Measurements from ENCODE around the gene WNK2. TPM values are rescaled to one million over a fixed set of nuclear protein-coding genes. Genes with fewer than 3 reads are reported as not detected.

The WNK2 gene
- total RNA-seq, 1 experiment from 2014 or later: 0.07 TPM

DNA sequence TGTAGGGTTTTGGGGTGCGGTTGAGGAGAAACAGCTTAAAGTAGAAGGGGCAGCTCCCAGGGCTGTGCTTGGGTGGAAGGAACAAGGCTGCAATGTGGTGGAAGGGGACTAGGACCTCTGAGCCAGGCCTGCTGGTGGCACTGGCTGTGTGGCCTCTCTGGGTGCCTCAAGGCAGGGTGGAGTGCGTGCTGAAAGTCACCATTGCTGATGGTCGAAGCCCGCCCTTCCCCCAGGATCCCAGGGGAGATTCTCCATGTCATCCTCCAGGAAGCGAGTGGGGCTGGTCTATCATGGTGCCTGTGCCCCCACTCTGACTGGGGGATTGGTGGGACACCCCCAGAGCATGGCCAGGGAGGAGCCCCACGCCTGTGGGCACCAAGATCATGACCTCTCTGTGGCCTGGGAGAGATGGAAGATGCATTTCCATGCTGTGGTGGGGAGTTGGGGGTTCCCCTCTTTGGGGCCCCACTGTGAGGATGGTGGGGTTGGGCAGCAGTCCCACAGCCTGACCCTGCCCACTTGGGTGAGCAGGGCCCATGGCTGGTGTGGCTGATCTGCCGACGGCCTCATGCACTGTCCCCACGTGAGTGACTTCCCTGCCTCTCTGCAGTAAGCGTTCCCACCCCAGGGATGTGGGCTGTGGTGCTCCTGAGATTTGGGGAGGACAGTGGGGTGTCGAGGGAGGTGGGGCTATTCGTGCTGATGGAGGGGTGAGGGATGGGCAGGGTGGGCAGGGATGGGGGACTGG, 25.8 kb downstream of the WNK2 start:
- Mint-ChIP-seq H3K4me1 (ENCODE audit: insufficient read depth, unreplicated experiment) (no peaks in the 10 kb centered on the region), H3K36me3 (ENCODE audit: insufficient read depth, unreplicated experiment) (no peaks in the 10 kb centered on the region), H3K4me3 (ENCODE audit: unreplicated experiment) (no peak overlapping the region), H3K9me3 (ENCODE audit: unreplicated experiment) (peaks cover 5% of the 10 kb centered on the region), H3K27ac (ENCODE audit: low read depth, unreplicated experiment) (no peak overlapping the region), H3K27me3 (ENCODE audit: insufficient read depth, unreplicated experiment) (no peaks in the 10 kb centered on the region)
- CTCF ChIA-PET: no interaction called here
- intact Hi-C loops (cut with micrococcal nuclease): no loop called here
- TF ChIP-seq, protein P1, sequence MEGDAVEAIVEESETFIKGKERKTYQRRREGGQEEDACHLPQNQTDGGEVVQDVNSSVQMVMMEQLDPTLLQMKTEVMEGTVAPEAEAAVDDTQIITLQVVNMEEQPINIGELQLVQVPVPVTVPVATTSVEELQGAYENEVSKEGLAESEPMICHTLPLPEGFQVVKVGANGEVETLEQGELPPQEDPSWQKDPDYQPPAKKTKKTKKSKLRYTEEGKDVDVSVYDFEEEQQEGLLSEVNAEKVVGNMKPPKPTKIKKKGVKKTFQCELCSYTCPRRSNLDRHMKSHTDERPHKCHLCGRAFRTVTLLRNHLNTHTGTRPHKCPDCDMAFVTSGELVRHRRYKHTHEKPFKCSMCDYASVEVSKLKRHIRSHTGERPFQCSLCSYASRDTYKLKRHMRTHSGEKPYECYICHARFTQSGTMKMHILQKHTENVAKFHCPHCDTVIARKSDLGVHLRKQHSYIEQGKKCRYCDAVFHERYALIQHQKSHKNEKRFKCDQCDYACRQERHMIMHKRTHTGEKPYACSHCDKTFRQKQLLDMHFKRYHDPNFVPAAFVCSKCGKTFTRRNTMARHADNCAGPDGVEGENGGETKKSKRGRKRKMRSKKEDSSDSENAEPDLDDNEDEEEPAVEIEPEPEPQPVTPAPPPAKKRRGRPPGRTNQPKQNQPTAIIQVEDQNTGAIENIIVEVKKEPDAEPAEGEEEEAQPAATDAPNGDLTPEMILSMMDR (IDR thresholded peaks at IDR 0.05; ENCODE audit: unreplicated experiment): no peak
- BruUV-seq (replicated peaks): no TSS peak
- POLR2A ChIA-PET: no interaction called here
- no peak for DNase-seq (ENCODE audit: unreplicated experiment)

DNA sequence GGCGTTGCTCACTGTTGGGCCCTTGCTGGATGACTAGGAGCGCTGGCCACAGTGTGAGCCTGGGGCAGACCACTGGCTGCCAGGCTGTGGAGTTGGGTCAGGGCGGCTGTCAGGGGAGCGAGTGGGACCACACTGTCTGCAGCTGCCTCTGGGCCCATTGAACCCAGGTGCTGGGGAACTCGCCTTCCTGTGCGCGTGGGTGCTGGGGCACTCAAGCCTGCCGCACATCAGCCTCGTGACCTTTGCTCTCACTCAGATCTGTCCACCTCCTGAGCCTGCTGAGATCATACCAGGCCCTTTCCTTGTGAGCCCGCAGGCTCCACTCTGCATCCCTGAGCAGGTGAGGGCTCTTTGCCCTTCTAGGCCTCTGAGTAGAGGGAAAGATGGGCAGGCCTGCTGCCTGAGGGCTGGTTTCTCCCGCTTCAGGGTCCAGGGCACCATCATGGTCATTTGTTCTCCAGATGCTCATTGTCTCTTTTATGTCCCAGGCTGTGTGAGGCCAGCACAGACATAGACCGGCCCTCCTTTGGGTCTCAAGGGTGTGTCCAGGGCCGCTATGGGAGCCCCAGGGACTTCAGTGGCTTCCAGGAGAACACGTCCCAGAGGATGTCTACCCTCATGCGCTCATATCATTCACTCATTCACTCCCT, 26.5 kb downstream of the WNK2 start:
- no peak overlapping the region for H3K4me3 Mint-ChIP-seq (ENCODE audit: unreplicated experiment)
- H3K9me3 Mint-ChIP-seq (ENCODE audit: unreplicated experiment): peaks cover 7% of the 10 kb centered on the region
- POLR2A ChIA-PET: no interaction called here
- no peak overlapping the region for H3K27ac Mint-ChIP-seq (ENCODE audit: low read depth, unreplicated experiment)
- H3K4me1 Mint-ChIP-seq (ENCODE audit: insufficient read depth, unreplicated experiment): no peaks in the 10 kb centered on the region
- intact Hi-C loops (cut with micrococcal nuclease): no loop called here
- CTCF ChIA-PET: no interaction called here
- BruUV-seq (replicated peaks): no TSS peak
- DNase-seq (ENCODE audit: unreplicated experiment): no peak
- TF ChIP-seq, protein P1 (IDR thresholded peaks at IDR 0.05; ENCODE audit: unreplicated experiment): no peak
- no peaks in the 10 kb centered on the region for H3K36me3 Mint-ChIP-seq (ENCODE audit: insufficient read depth, unreplicated experiment)
- H3K27me3 Mint-ChIP-seq (ENCODE audit: insufficient read depth, unreplicated experiment): no peaks in the 10 kb centered on the region

DNA sequence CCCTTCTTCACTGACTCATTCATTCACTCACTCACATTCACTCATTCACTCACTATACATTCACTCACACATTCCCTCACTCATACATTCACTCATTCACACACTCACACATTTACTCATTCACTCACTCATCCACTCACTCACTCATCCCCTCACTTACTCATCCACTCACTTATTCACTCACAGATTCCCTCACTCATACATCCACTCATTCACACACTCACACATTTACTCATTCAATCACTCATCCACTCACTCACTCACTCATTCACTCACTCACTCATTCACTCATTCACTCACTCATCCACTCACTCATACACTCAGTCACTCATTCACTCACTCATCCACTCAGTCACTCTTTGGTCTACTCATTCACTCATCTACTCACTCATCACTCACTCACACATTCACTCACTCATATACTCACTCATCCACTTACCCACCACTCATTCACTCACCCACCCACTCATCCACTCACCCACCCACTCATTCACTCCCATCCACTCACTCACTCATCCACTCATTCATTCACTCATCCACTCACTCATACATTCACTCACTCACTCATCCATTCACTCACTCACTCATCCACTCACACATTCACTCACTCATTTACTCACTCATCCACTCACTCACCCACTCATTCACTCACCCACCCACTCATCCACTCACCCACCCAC, 27.2 kb downstream of the WNK2 start:
- Mint-ChIP-seq H3K36me3 (ENCODE audit: insufficient read depth, unreplicated experiment) (no peaks in the 10 kb centered on the region), H3K9me3 (ENCODE audit: unreplicated experiment) (peaks cover 13% of the 10 kb centered on the region), H3K27me3 (ENCODE audit: insufficient read depth, unreplicated experiment) (no peaks in the 10 kb centered on the region), H3K4me1 (ENCODE audit: insufficient read depth, unreplicated experiment) (no peaks in the 10 kb centered on the region), H3K27ac (ENCODE audit: low read depth, unreplicated experiment) (no peak overlapping the region), H3K4me3 (ENCODE audit: unreplicated experiment) (no peak overlapping the region)
- CTCF ChIA-PET: no interaction called here
- POLR2A ChIA-PET: no interaction called here
- no peak for DNase-seq (ENCODE audit: unreplicated experiment)
- BruUV-seq (replicated peaks): no TSS peak
- TF ChIP-seq, protein P1 (IDR thresholded peaks at IDR 0.05; ENCODE audit: unreplicated experiment): no peak
- intact Hi-C loops (cut with micrococcal nuclease): no loop called here

DNA sequence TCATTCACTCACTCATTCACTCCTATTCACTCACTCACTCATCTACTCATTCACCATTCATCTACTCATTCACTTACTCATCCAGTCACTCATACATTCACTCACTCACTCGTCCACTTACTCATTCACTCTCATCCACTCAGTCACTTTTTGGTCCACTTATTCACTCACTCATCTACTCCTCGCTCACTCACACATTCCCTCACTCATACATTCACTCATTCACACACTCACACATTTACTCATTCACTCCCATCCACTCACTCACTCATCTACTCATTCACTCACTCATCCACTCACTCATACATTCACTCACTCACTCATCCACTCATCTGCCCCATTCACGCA, 27.7 kb downstream of the WNK2 start:
- H3K27ac Mint-ChIP-seq (ENCODE audit: low read depth, unreplicated experiment): no peak overlapping the region
- no peak for DNase-seq (ENCODE audit: unreplicated experiment)
- no peaks in the 10 kb centered on the region for H3K27me3 Mint-ChIP-seq (ENCODE audit: insufficient read depth, unreplicated experiment)
- H3K4me3 Mint-ChIP-seq (ENCODE audit: unreplicated experiment): no peak overlapping the region
- intact Hi-C loops (cut with micrococcal nuclease): no loop called here
- BruUV-seq (replicated peaks): no TSS peak
- ChIA-PET CTCF (no interaction called here), POLR2A (no interaction called here)
- no peaks in the 10 kb centered on the region for H3K4me1 Mint-ChIP-seq (ENCODE audit: insufficient read depth, unreplicated experiment)
- TF ChIP-seq, protein P1 (IDR thresholded peaks at IDR 0.05; ENCODE audit: unreplicated experiment): no peak
- H3K36me3 Mint-ChIP-seq (ENCODE audit: insufficient read depth, unreplicated experiment): no peaks in the 10 kb centered on the region
- peaks cover 13% of the 10 kb centered on the region for H3K9me3 Mint-ChIP-seq (ENCODE audit: unreplicated experiment)

Measured in MCF 10A (cell line).